ENCODE results near the gene SLC9A4.

GRCh38 chr2:102455061-102455670 lies 17.9 kb upstream of the SLC9A4 start:
- TF ChIP-seq FOXM1 (IDR thresholded peaks at IDR 0.05; ENCODE audit: borderline replicate concordance) (no peak), L3MBTL2 (conservative IDR thresholded peaks at IDR 0.05) (no peak), PKNOX1 (IDR thresholded peaks at IDR 0.05) (no peak)

Data from HEK293T (cell line).